HFF-Myc (cell line): Measurements from ENCODE around the gene RASGRP1.
A peak's percentile ranks its signal among the peaks of the same experiment; 100 is the strongest.

ENCODE experiments used
- DNase-seq: peaks from one replicate; pipeline ENCODE4 v3.0.0-alpha.2; 2011; ENCODE audit warnings: low read depth; ENCODE audit errors: extremely low read depth
- H3K4me3 ChIP-seq: replicated peaks from 2 replicates; pipeline ENCODE4 v1.5.1; 2011; ENCODE audit warnings: low read depth, mild to moderate bottlenecking, control low read depth, low read length
- CTCF ChIP-seq: IDR thresholded peaks from 2 replicates; pipeline ENCODE4 v1.5.1; 2012; ENCODE audit warnings: mild to moderate bottlenecking, low read depth, low read length, control low read depth; ENCODE audit errors: missing control alignments

RASGRP1 gene

DNA sequence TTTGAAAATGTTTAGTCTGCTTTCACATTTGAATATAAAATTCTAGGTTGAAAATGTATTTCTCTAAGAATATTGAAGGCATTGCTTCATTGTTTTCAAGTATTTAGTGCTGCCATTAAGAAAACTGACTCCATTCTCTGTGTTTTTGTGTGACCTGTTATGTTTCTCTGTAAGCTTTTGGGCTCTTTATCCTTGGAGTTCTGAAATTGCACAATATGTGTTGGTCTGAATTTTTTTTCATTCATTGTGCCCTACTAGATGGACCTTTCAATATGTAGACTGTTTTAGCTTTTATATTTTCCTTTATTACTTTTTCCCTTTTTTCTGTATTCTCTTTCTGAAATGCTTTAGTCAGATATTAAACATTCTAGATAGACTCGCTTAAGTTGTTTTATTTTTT, 88.5 kb downstream of the RASGRP1 start:
- H3K4me3 ChIP-seq, result no peak overlapping the region
- no peak for TF ChIP-seq CTCF
- DNase-seq, result no peak

- H3K4me3 ChIP-seq, result no peak overlapping the region
- no peak for DNase-seq
Measured at GRCh38 chr15:38475361-38475760, 89.3 kb downstream of the RASGRP1 start.

GRCh38 chr15:38474155-38474757, 90.4 kb downstream of the RASGRP1 start:
- H3K4me3 ChIP-seq, result no peak overlapping the region
- TF ChIP-seq CTCF, result peak; percentile 54
- peak; percentile 50 for DNase-seq

More at GRCh38 chr15:38475361-38475760, 89.3 kb downstream of the RASGRP1 start:
- no peak for TF ChIP-seq CTCF

DNA sequence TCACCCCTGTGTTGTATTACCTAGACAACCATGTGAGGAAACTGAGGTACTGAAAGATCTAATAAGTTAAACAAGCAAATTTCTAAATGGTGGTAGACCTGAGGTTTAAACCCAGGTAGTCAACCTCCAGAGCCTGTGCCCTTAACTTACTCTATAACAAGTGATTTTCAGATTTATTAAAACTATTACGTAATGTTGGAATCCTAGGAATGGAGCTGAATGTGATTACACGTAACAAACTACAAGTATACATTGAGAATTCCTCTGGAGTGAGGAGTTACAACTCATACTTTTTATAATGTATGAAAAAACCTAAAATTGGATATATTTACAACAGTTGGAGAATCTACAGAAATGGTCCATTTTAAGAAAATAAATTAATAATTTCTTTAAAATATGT, 92.6 kb downstream of the RASGRP1 start:
- no peak for TF ChIP-seq CTCF
- DNase-seq, result no peak
- no peak overlapping the region for H3K4me3 ChIP-seq

GRCh38 chr15:38470816-38471215, 93.8 kb downstream of the RASGRP1 start:
- TF ChIP-seq CTCF, result no peak
- H3K4me3 ChIP-seq, result no peak overlapping the region
- no peak for DNase-seq

DNA sequence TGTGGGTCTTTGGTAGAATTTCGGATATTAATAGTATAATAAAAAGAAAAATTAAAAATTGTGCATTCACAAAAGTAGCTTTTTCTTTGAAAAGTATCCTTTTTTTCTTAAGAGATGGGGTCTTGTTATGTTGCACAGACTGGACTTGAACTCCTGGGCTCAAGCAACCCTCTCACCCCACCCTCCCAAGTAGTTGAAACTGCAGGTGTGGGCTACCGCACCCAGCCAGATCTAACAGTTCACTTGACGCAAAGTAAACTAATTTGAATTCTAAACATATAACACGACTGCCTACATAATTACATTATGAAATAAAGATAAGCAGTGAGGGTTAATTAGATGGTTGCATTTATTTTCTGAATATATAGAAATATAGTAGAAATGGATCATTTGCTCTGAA, 99.9 kb downstream of the RASGRP1 start:
- no peak for TF ChIP-seq CTCF
- no peak overlapping the region for H3K4me3 ChIP-seq
- DNase-seq, result no peak

- no peak for DNase-seq
- no peak overlapping the region for H3K4me3 ChIP-seq
- TF ChIP-seq CTCF, result no peak
Measured at GRCh38 chr15:38463893-38464292, 100.7 kb downstream of the RASGRP1 start.
